ENCODE data around the gene PTPRN2. TPM values are rescaled to one million over a fixed set of nuclear protein-coding genes. Genes with fewer than 3 reads are reported as not detected.

Gene PTPRN2
- total and polyA plus RNA-seq, 7 donors = 3.2 to 7.1 (median 5.5) TPM

DNA sequence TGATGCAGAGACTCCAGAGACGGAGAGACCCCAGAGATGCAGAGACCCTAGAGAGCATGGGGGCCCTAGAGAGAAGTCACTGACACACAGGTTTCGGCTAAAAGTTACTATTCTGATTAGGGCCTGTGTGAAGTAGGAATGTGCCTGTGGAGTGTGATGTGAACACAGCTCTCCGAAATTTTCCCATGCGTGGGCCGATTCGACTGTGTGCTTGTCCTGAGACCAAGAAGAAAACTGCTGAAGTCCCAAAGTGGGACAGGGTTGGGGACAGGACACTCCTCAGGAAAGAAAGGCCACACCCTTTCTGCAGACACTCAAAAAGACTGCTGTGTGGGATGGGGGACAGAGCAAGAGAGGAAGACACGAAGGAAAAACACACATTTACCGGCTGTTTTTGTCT, 533.5 kb downstream of the PTPRN2 start:
- Histone ChIP-seq H3K4me3 (no peak overlapping the region), H3K27me3 (no peaks in the 10 kb centered on the region), H3K4me1 (no peaks in the 10 kb centered on the region), H3K27ac (no peak overlapping the region), H3K36me3 (no peaks in the 10 kb centered on the region), H3K9me3 (no peaks in the 10 kb centered on the region)
- no peak for DNase-seq
- WGBS, 2 donors = 92 to 94% methylated on average over 8 of the region's 8 CpGs
- TF ChIP-seq POLR2A (IDR thresholded peaks at IDR 0.05) = no peak
- no peak for TF ChIP-seq POLR2AphosphoS5 (IDR thresholded peaks at IDR 0.05)
- TF ChIP-seq, protein P1, sequence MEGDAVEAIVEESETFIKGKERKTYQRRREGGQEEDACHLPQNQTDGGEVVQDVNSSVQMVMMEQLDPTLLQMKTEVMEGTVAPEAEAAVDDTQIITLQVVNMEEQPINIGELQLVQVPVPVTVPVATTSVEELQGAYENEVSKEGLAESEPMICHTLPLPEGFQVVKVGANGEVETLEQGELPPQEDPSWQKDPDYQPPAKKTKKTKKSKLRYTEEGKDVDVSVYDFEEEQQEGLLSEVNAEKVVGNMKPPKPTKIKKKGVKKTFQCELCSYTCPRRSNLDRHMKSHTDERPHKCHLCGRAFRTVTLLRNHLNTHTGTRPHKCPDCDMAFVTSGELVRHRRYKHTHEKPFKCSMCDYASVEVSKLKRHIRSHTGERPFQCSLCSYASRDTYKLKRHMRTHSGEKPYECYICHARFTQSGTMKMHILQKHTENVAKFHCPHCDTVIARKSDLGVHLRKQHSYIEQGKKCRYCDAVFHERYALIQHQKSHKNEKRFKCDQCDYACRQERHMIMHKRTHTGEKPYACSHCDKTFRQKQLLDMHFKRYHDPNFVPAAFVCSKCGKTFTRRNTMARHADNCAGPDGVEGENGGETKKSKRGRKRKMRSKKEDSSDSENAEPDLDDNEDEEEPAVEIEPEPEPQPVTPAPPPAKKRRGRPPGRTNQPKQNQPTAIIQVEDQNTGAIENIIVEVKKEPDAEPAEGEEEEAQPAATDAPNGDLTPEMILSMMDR (IDR thresholded peaks at IDR 0.05) = no peak
- TF ChIP-seq EP300 (IDR thresholded peaks at IDR 0.05) = no peak
- intact Hi-C loops (cut with DNase I) = no loop called here

DNA sequence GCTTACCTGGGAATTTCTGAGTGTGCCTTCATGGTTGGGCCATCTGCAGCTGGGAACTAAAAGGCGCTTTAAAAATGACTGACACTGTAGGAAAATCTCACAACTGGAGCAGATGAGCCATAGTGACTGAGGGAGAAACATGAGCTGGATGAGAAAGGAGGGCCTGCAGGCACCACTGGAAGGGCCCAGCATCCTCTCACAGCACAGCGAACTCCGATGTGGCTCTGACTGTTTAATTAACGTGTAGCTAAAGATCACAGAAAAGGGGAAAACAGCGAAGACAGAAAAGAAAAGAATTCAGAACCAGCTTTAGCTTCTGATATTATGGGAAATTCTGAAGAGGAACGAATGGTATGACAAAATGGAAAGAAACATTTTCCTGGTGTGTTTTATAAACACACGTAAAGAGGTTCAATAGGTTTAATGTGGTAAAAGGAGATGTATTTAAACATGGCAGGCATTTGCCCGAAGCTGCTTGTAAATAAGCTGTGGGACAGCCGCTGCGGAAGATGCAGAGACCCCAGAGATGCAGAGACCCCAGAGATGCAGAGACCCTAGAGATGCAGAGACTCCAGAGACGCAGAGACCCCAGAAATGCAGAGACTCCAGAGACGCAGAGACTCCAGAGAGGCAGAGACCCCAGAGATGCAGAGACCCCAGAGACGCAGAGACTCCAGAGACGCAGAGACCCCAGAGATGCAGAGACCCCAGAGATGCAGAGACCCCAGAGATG, 534.3 kb downstream of the PTPRN2 start:
- no peaks in the 10 kb centered on the region for H3K9me3 ChIP-seq
- H3K27ac ChIP-seq = no peak overlapping the region
- H3K27me3 ChIP-seq = no peaks in the 10 kb centered on the region
- no peaks in the 10 kb centered on the region for H3K4me1 ChIP-seq
- no peak for DNase-seq
- TF ChIP-seq, protein P1 (IDR thresholded peaks at IDR 0.05) = no peak
- TF ChIP-seq EP300 (IDR thresholded peaks at IDR 0.05) (no peak), POLR2A (IDR thresholded peaks at IDR 0.05) (no peak), POLR2AphosphoS5 (IDR thresholded peaks at IDR 0.05) (no peak)
- no peak overlapping the region for H3K4me3 ChIP-seq
- intact Hi-C loops (cut with DNase I) = no loop called here
- no peaks in the 10 kb centered on the region for H3K36me3 ChIP-seq
- 82 to 87% methylated on average over 14 of the region's 14 CpGs for WGBS, 2 donors

DNA sequence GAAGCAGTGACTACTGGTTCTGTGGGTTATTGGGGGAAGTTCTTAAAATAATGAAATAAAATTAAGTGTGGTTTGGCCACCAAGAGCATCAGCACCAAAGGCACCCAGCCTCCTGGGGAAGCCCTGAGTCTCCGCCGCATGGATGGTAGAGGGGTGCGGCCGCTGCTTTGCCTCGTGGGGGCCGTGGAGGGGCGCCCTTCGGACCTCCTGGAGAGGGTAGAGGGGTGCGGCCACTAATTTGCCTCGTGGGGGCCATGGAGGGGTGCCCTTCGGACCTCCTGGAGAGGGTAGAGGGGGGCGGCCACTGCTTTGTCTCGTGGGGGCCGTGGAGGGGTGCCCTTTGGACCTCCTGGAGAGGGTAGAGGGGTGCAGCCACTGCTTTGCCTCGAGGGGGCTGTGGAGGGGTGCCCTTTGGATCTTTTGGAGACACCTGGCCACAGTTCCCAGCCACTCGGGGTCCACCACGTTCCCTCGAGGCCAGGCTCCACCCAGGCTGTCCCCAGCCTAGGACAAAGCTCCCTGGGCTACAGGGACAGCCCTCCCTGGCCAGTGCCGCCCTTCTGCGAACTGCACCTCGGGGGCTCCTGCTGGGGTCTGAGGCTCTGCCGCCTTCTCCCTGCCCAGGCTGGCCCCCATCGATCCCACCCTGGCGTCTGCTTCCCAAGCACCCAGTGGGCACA, 535.1 kb downstream of the PTPRN2 start:
- H3K27ac ChIP-seq = no peak overlapping the region
- H3K4me3 ChIP-seq = no peak overlapping the region
- H3K36me3 ChIP-seq = no peaks in the 10 kb centered on the region
- 79% methylated on average over 24 of the region's 24 CpGs for WGBS, 2 donors
- TF ChIP-seq, protein P1 (IDR thresholded peaks at IDR 0.05) = no peak
- no peak for TF ChIP-seq POLR2A (IDR thresholded peaks at IDR 0.05)
- intact Hi-C loops (cut with DNase I) = no loop called here
- DNase-seq = peak; percentile 58
- no peaks in the 10 kb centered on the region for H3K27me3 ChIP-seq
- no peaks in the 10 kb centered on the region for H3K9me3 ChIP-seq
- no peaks in the 10 kb centered on the region for H3K4me1 ChIP-seq

DNA sequence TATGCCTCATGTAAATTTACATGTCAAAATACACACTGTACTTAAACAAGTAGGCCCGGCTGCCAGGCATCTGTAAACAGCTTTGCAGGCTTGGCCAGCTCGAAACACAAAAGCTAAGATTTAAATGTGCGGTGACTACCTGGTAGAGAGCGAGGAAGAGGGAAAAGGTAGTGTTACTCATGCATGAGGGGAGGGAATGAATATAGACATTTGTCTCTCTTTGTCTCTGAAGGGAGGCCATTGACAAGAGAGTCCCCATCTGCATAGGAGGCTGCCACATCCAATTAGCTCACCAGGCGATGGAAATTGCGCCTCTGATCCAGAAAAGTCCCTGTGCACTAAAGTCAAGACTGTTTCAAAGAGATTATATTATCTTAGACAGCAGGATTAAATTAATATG, 535.8 kb downstream of the PTPRN2 start:
- Histone ChIP-seq H3K4me1 (no peaks in the 10 kb centered on the region), H3K36me3 (no peaks in the 10 kb centered on the region), H3K27me3 (no peaks in the 10 kb centered on the region), H3K4me3 (no peak overlapping the region), H3K27ac (no peak overlapping the region), H3K9me3 (no peaks in the 10 kb centered on the region)
- 79 to 86% methylated on average over 6 of the region's 6 CpGs for WGBS, 2 donors
- intact Hi-C loops (cut with DNase I) = no loop called here
- no peak for TF ChIP-seq POLR2AphosphoS5 (IDR thresholded peaks at IDR 0.05)
- TF ChIP-seq EP300 (IDR thresholded peaks at IDR 0.05) = no peak
- no peak for TF ChIP-seq POLR2A (IDR thresholded peaks at IDR 0.05)
- TF ChIP-seq, protein P1 (IDR thresholded peaks at IDR 0.05) = no peak
- DNase-seq = no peak

Data from sigmoid colon (tissue), 7 donors.